ENCODE data around the gene CCDC177.

CCDC177 gene

DNA sequence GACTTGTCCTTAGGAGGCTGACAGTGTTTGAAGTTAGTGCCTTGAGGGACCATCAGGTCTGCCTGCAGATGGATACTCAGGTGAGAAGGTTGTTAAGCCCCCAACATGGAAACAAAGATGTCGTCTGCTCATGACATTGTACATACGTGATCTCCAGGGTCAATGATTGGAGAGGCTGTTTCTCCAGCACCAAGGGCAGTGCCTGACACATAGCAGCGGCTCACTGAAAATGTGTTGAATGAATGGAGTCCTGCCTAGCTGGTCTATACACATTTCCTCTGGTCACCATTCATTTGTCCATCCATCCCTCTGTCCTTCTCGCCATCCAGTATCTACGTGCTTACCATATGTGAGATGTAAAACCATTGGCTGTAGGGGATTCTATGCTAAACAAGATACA lies 7.1 kb downstream of the CCDC177 start:
- no peak for DNase-seq (ENCODE audit: low spot score)

DNA sequence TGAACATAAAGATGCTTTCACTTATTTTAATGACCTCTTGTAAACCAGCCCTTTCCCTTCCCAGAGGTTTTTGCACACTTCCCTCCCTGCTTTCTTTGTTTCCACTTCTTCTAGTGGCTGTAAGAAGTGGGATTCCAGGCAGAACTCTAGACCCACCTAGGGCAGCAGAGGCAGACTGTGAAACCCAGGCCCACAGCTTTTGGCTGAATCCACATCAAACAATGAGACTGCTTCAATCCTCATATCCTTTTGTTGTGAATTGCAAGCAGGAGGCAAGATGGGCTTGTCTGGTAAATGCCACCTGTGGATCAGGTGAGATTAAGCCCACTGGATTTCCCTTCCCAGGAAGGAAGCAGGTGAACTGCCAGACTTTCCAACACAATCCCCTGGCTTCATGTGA lies 12.8 kb downstream of the CCDC177 start:
- DNase-seq (ENCODE audit: low spot score): no peak

- no peak for DNase-seq (ENCODE audit: low spot score)
These were observed 13.8 kb downstream of the CCDC177 start for GRCh38 chr14:69560826-69561225.

DNA sequence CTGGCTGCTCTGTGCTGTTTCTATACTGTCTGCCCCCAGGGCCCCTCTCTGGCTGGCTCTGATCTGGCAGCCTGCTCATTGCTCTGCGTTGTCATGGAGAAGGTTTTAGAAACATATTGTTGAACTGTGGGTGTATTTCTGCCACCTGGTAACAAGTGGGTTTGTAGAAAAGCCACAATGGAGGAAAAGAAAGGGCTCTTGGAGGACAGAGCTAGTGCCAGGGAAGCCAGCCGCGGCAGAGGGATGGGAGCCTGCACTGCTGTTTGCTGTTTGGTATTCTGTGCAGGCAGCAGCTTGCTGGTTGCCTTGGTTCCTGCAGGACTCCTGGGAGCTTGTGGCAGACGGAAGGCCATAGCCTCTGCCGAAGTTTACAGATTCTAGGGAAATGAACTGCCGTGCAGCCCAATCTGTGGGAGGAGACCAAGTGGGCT lies 15.1 kb downstream of the CCDC177 start:
- DNase-seq (ENCODE audit: low spot score): peak; percentile 66

GRCh38 chr14:69558774-69559173 lies 15.9 kb downstream of the CCDC177 start:
- no peak for DNase-seq (ENCODE audit: low spot score)

DNA sequence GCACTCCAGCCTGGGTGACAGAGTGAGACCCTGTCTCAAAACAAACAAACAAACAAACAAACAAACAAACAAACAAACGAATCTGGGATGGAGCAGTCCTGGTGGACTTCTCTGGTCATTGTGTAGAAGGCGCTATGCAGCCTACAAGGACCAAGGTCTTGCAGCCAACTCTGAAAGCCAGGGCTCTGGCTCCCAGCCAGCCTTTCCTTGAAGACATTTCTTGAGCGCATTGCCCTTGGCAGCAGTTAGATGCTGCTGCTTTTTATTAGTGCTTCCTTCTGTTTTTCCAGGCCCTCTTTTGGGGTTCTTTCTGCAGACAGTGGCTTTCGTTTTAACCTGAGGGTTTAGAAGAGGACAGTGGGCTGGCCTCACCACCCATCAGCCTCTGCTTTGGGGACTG lies 20.2 kb downstream of the CCDC177 start:
- DNase-seq (ENCODE audit: low spot score): no peak

GRCh38 chr14:69553252-69553651 lies 21.4 kb downstream of the CCDC177 start:
- DNase-seq (ENCODE audit: low spot score): no peak

DNA sequence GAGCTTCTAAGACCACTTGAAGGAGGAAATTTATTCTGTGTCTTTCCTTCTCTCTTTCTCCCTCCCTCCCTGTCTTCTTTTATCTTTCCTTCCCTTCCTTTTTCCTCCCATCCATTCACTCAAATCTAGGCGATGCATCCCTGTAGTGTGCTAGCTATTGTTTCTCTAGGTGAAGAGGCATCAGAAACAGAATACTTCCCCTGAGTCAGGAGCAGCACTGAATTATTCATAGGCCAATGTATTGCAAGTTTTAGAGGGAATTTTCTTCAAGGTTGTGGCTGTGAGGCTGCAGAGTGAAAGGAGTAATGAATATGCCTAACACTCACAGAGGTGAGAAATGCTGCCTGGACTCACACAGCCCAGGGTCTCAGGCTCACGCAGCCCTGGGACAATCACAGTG lies 23.2 kb downstream of the CCDC177 start:
- no peak for DNase-seq (ENCODE audit: low spot score)

DNA sequence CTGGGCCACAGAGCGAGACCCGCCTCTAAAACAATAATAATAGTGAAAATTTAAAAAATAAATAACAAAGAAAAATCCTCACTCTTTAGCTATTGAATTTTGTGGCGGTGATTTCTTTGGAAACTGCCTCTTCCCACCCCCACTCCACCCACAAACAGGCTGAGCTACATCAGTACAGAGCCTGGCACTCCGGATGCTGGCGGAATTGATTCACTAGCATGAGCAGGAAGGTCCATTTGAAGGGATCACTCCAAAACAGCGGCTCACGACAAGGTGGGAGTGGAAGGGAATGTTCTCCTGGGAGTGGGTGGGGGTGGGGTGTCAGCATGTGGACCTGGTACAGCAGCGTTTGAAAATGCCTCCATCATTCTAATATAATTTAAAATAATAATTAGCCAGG lies 26.1 kb downstream of the CCDC177 start:
- no peak for DNase-seq (ENCODE audit: low spot score)

DNA sequence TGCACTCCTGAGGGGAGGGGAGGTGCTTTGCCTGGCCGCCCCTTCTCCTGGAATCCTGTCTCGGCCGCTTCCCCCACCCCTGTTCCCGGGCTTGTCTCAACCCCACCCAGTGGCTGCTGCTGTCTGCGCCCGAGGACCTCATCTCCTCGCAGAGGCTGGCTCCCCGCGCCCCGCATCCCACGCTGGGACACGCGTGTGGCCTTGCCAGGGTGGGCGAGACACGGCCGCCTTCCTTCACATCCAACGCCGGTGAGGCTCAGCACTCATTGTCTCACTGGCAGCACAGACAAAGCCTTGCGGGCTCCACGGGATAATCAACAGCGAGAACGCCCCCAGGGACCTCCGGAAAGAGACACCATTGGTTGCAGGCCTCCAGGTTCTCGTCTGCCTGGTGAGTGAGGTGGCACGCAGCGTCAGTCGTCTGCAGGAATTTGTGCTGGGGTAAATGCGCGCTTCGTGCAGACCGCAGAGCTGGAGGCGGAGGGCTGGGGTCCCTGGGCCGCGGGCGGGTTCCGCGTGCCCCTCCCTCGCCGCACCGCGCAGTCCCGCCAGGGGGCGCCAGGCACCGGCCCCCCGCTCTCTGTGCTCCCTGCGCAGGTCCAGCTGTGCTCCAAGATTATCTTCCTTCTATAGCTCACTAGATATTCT lies 26.8 kb downstream of the CCDC177 start:
- DNase-seq (ENCODE audit: low spot score): no peak

- no peak for DNase-seq (ENCODE audit: low spot score)
These were observed 31.1 kb downstream of the CCDC177 start for GRCh38 chr14:69543341-69544115.

DNA sequence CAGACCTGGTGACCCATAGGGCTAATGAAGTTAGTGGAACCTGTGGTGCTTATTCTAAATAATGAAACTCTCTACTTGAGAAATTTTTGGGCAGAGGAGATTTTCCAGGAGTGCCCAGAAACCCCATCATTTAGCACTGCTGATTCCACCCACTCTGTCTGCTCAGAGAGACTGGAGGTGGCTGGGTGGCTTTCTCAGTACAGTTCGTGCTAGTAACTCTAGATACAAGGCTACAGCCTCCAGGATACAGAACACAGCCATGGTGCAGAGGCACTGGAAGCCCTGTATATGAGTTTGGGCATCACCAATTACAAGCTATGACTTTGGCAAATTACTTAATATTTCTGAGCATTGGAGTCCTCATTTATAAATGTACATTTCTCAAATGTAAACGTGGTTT lies 32.4 kb downstream of the CCDC177 start:
- DNase-seq (ENCODE audit: low spot score): no peak

GRCh38 chr14:69540654-69541335 lies 33.9 kb downstream of the CCDC177 start:
- DNase-seq (ENCODE audit: low spot score): no peak

DNA sequence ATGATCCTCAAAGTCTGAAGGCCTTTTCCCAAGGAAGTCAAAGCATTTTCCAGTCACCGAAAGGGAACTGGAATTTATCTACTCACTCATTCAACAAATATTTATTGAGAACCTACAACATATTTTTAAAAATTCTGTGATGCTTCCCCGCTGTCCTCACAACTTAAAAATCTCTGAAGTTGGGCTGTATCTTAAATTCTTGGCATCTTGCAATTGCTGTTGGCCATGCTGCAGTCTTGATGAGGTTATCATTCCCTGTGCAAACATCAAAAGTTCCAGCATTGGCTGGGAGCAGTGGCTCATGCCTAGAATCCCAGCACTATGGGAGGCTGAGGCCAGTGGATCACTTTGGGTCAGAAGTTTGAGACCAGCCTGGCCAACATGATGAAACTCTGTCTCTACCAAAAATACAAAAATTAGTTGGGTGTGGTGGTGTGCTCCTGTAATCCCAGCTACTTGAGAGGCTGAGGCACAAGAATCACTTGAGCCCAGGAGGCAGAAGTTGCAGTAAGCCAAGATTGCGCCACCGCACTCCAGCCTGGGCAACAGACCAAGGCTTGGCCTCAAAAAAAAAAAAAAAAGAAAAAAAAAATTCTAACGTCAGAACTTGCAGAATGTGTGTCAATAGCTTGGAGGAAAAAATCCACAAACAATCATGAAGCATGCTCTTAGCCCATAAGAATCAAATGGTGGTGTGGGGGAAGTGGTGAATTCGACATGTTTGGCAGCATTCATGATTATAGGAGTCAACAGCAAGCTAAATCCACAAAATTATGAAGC lies 34.9 kb downstream of the CCDC177 start:
- no peak for DNase-seq (ENCODE audit: low spot score)

- no peak for DNase-seq (ENCODE audit: low spot score)
These were observed 35.9 kb downstream of the CCDC177 start for GRCh38 chr14:69538766-69539165.

DNA sequence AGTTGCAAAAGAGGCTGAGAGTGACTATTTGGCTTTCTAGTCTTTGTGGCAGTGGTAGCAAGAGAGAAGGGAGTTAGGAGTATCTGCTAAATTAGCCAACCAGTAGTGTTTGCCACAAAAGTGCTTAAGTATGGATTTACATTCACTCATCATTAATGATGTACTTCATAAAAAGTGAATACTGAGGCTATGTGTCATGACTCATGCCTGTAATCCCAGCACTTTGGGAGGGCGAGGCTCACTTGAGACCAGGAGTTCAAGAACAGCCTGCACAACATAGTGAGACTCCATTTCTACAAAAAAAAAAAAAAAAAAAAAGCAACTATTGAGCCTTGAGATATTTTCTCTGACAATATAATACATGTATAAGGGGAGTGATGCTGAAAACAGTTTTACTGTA lies 36.8 kb downstream of the CCDC177 start:
- DNase-seq (ENCODE audit: low spot score): no peak

DNA sequence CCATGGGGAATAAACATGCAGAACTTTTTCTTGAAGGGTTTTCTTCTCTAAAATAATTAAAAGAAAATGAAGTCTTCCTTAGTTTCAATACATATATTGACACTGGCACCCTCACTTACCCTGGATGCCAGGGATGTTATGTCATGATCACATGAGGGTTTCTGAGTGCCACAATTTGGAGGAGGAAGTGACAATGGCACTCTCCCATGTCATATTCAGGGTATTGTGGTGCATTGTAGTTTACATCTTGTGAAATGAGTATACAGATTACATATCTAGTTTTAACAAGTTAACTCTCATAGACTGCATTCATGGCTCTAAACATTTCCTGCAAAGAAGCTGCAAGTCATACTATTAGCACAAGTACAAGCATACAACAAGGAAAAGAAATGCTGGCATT lies 37.7 kb downstream of the CCDC177 start:
- no peak for DNase-seq (ENCODE audit: low spot score)

DNA sequence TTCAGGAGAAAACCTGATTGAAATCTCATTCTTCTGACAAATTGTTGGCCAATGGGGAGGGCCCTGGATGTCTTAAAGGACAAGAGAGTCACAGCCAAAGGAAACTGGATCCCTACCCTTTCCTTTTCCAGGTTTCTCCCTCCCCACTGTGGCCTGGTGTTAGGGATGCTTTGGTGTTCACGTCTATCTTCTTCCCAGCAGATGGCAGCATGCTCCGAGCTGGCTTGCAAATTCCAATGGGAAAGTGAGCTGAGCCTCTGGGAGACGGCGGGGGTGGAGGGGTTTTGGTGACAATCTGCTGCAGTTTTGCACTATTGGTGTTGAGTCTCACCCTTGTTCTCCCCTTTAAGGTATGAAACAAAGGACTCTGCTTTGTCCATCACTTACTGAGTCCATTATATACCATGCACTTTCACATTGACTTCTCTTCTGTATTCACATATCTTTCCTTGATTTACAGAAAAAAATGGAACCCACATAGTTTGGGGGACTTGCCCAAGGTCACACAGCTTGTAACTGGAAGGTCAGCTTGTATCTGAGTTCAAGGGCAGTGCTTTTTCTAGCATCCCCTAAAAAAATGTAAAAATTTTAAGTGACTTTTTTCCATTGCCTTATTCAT lies 39.3 kb downstream of the CCDC177 start:
- peak; percentile 50 for DNase-seq (ENCODE audit: low spot score)

DNA sequence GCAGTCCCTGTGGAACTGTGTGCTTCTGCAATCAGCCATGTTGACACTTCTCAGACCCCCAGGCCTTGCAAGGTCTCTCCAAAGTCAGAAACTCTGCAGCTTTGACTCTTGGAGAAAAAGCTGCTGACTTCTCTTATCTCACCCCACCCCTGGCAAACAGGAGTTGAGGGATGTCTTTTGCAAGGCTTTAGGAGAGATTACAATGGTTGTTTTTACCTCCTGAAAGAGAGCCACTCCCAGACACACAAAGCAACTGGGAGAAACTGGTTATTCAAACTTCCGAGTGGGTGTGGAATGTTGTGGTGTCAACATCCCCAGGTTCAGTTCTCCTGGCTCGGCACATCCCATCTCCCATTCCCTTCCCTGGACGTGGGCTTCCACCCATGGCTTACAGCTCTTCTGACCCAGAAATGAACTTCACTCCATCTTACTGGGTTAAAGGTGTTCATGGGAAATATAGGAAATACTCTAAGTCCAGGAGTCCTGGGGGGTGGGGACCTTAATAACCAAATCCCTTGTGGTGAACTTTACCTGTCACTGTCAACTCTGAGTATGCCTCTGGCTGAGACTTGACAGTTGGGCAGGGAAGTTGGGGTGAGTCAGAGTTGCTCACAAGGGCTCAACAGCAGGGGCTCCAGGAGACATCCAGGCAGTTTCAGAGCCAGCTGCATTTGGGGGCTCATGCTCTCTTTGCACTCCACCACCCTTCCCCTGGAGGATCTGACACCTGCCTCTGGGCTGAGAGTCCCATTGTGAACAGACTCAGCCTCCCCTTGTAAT lies 41.9 kb downstream of the CCDC177 start:
- DNase-seq (ENCODE audit: low spot score): no peak

DNA sequence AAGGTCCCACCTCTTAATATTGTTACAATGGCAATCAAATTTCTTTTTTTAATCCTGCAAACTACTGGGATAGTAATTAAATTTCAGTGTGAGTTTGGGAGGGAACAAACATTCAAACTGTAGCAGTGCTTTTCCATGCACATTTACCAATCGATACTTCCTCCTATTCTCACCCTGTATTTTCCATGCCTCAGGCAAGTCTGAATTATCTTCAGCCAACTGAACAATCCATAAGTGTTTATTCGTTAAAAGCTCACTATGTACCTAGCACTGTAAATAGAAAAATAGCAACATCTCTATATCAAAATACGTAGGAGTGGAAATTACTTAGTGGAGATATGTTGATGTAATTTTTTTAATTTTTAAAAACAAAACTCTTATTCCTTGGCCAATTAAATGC lies 43.5 kb downstream of the CCDC177 start:
- no peak for DNase-seq (ENCODE audit: low spot score)

DNA sequence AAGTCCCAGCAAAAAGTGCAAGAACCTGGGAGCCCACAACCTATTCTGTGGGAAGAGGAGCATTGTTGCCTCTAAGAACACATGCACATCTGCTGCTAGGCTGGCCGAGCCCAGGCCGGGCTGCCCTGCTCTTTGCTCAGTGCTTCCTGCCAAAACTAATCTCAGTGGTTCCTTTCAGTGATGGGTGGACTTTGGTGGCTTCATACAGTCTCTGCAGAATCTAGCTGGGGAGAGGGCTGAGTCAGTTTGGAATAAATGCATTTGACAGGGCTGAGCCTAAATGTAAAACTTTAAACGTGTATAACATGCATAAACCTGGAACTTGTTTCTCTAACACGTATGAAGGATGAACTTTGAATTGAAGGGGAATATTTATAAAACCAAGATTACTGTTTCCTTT lies 44.6 kb downstream of the CCDC177 start:
- DNase-seq (ENCODE audit: low spot score): no peak
